GM21529 (cell line): ENCODE data around the gene PMP22.
"Not testable (repeated sequence)": the region's sequence is repeated elsewhere in the genome, so short reads cannot be mapped to it uniquely, and the experiment has no call there.

Source experiments
- ATAC-seq: cut with Tn5 transposase; IDR thresholded peaks from one replicate; pipeline ENCODE4 v1.9.1; 2021; ENCODE audit not compliant: unreplicated experiment

PMP22 gene

GRCh38 chr17:15216481-15216880, 48.6 kb downstream of the PMP22 start:
- ATAC-seq: no peak

DNA sequence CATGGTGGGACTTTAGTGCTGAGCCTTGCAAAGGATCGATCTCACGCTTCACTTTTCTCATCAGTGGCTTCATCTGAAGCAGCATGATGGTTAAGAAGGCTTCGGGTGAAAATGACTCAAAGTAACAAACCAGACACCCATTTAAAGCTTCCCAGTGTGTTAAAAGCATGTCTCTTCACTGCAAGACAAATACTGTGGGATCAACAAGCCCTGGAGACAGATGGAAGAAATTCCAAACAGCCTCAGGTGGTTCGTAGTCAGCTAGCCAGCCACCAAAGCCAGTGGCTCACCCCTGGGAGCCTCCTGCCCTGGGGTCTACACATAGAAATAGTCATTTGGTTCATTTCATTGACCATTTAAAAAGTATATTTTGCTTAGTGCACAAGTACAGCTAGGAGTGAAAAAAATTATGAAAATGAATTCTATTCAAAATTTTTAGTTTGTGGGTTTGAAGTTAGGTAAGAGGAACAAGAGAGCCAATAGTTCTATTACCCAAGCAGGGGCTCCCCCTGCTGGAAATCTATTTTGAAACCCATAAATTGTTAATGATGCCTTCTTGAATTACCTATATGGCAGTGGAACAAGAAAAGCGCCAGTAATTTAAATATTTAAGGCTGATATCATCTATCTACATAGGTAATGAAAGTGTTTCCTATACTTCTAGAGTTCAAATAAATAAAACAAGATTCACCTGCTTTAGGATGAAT, 51.6 kb downstream of the PMP22 start:
- ATAC-seq: no peak

DNA sequence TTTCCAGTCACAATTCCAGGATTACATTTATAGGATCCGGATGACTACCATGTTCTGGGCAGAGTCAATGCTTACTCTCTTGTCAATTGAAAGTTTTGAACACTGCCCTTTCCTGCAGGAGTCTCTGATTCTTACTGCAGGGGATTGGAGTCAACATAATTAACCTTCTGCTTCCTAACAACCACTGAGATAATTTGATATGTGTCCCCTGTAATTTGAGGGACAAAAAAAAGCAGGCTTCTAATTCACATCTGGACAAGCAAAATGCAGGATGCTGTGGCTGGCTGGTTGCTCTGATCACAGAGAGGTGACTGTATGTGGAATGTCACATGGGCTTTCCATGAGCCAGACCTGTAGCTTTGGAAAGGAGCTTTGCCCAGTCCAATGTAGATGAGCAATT, 54.9 kb downstream of the PMP22 start:
- no peak for ATAC-seq

GRCh38 chr17:15203062-15203461, 62.1 kb downstream of the PMP22 start:
- not testable (repeated sequence) for ATAC-seq

DNA sequence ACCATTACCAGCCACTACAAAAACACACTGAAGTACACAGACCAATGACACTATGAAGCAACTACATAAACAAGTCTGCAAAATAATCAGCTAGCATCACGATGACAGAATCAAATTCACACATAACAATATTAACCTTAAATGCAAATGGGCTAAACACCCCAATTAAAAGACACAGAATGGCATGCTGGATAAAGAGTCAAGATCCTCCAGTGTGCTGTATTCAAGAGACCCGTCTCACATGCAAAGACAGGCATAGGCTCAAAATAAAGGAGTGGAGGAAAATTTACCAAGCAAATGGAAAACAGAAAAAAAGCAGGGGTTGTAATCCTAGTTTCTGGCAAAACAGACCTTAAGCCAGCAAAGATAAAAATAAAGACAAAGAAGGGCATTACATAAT, 64.6 kb downstream of the PMP22 start:
- ATAC-seq: not testable (repeated sequence)

- no peak for ATAC-seq
These were observed 67.9 kb downstream of the PMP22 start for GRCh38 chr17:15197229-15197628.

DNA sequence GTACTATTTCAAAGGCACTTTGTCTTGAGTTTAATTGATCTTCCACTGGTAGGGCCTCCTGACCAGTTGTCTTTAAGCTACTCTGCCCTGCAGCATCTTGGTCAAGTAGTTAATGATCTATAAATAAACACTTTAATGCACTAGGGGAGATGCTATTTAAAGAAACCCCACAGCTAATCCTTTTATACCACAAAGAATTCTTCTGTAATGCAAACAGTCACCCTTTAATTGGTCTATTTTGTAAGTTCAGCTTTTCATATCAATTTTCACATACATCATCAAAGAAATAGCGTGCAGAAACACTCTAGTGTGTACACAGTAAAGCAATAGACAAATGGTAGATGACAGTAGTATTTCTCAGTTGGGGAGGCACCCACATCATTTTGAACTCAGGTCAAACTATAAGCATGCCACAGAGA, 70.3 kb downstream of the PMP22 start:
- ATAC-seq: no peak

GRCh38 chr17:15185625-15185991, 79.5 kb downstream of the PMP22 start:
- ATAC-seq: no peak

- no peak for ATAC-seq
These were observed 80.1 kb downstream of the PMP22 start for GRCh38 chr17:15184872-15185624.

GRCh38 chr17:15181816-15182215, 83.3 kb downstream of the PMP22 start:
- no peak for ATAC-seq

- ATAC-seq: no peak
These were observed 83.8 kb downstream of the PMP22 start for GRCh38 chr17:15181333-15181732.

GRCh38 chr17:15180121-15180561, 85.0 kb downstream of the PMP22 start:
- no peak for ATAC-seq
